ENCODE data around the gene MEG3. TPM values are rescaled to one million over a fixed set of nuclear protein-coding genes. Genes with fewer than 3 reads are reported as not detected.

Gene MEG3
- total and polyA plus RNA-seq, 9 of the 15 experiments (the other 6 are each of a cell fraction or from before 2014, with no cell fraction given), result 0.10 to 5.3 (median 1.0) TPM; not detected in 1

DNA sequence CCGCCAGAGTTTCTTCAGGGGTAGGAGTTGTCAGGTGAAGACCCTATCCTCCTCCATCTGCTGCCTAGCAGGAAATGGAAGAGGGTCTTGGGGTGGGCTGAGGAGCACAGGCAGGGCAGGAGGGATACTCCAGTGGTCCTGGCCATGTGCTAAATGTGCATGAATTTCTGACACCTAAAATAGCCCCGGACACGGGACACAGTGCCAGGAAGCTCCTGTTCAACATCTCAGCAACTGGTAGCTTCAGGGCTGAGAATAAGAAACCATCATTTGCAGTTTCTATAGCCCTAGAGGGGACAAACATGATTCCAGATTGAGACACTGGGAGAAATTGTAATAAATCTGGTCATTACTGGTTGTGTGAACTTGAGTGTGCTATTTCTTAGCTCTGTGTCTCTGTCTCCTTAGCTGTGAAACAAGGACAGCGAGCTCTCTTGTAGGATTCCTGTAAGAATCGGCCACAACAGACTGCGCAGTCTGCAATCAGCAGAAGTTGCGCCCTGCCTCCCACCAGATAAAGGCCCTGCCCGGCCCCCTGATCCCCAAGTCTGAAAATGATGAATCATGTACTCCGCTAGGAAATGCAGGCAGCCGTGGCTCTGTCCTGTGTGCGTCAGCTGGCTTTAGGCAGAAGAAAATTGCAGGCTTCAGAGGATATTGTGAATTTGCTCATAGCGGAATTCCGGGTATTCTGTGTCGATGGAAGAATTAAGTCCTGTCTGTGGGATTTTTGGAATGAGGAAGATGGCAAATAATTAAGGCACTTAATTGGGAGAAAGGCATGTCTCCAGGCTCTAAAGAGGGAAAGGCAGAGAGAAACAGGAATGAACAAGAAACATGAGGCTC is 35.2 kb upstream of the MEG3 start (continued):
- TF ChIP-seq, protein P1, sequence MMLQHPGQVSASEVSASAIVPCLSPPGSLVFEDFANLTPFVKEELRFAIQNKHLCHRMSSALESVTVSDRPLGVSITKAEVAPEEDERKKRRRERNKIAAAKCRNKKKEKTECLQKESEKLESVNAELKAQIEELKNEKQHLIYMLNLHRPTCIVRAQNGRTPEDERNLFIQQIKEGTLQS (IDR thresholded peaks at IDR 0.05), result peak; percentile 59; the same call in 1 of the 2 replicates
- TF ChIP-seq, protein P1 (CRISPR knock-in tag; conservative IDR thresholded peaks at IDR 0.05), result no peak

DNA sequence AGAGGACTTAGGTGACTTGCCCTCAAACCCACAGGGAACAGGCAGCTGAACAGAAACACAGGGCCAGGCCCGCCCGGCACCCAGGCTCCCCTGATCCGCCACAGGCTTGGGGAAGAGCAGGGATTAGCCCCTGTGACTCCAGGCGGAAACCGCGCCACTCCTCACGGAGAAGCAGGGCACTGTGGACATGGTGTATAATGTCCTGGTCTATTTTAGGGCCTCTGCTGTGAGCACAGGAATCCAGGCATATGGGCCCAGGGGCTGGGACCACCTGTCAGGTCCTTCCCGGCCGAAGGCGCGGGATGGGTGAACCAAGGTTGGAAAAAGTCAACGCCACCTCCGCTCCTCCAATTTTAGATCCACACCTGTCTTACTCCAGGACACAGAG is 34.6 kb upstream of the MEG3 start:
- ChIA-PET POLR2A (interaction anchor here (0.9 kb wide), 2 partner anchors 11 to 29 kb away, joined by 3 read pairs; no protein-coding TSS in a partner anchor), CTCF (ENCODE audit: low intra/inter-chr PET ratio) (no interaction called here)
- Histone ChIP-seq H3K27me3 (ENCODE audit: control insufficient read depth in 2 of 2, insufficient read depth in 2 of 2, low read length in 2 of 2) (no peaks in the 10 kb centered on the region), H2AFZ (ENCODE audit: low read depth, low read length) (peak overlapping the region; percentile 77), H3K79me2 (ENCODE audit: control insufficient read depth, insufficient read depth, low read length) (no peaks in the 10 kb centered on the region), H3K36me3 (ENCODE audit: control insufficient read depth, insufficient read depth, low read length) (no peaks in the 10 kb centered on the region), H3K4me1 (replicated peaks in 1 of 2; ENCODE audit: control insufficient read depth in 2 of 2, insufficient read depth in 2 of 2, low read length in 2 of 2) (peaks cover 39 to 46% of the 10 kb centered on the region in 2 experiments), H3K9ac (ENCODE audit: insufficient read depth in 1 of 2, low read depth in 2 of 2, low read length in 2 of 2) (peak overlapping the region; percentile 78 to 82), H3K9me3 (replicated peaks; ENCODE audit: control insufficient read depth, insufficient read depth, low read depth, low read length) (no peaks in the 10 kb centered on the region), H3K9me1 (ENCODE audit: control insufficient read depth, insufficient read depth, low read length) (no peaks in the 10 kb centered on the region), H3K27ac (ENCODE audit: extremely low read depth, low read depth, low read length) (peak overlapping the region; percentile 87), H4K20me1 (replicated peaks; ENCODE audit: control insufficient read depth, insufficient read depth, low read length) (no peaks in the 10 kb centered on the region), H3K4me2 (ENCODE audit: insufficient read depth, low read length) (peak overlapping the region; percentile 58), H3K4me3 (no peak overlapping the region)
- 0 out of 2 replicates have a peak, but pooled peaks have one; percentile 13 for TF ChIP-seq ZNF584 (CRISPR knock-in tag; IDR thresholded peaks at IDR 0.05; ENCODE audit: low read depth)
- TF ChIP-seq, protein P2, sequence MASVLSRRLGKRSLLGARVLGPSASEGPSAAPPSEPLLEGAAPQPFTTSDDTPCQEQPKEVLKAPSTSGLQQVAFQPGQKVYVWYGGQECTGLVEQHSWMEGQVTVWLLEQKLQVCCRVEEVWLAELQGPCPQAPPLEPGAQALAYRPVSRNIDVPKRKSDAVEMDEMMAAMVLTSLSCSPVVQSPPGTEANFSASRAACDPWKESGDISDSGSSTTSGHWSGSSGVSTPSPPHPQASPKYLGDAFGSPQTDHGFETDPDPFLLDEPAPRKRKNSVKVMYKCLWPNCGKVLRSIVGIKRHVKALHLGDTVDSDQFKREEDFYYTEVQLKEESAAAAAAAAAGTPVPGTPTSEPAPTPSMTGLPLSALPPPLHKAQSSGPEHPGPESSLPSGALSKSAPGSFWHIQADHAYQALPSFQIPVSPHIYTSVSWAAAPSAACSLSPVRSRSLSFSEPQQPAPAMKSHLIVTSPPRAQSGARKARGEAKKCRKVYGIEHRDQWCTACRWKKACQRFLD (CRISPR knock-in tag; IDR thresholded peaks at IDR 0.05), result peak; percentile 59; the same call in 1 of the 2 replicates
- TF ChIP-seq MYC (IDR thresholded peaks at IDR 0.05; ENCODE audit: low read depth, low read length), result no peak
- TF ChIP-seq MYC (CRISPR knock-in tag; IDR thresholded peaks at IDR 0.05; ENCODE audit: borderline replicate concordance, low read depth), result no peak
- TF ChIP-seq RBFOX2 (IDR thresholded peaks at IDR 0.05; ENCODE audit: low read depth, low read length), result peak; percentile 49
- peak; percentile 38; the same call in 1 of the 2 replicates for TF ChIP-seq NFRKB (IDR thresholded peaks at IDR 0.05; ENCODE audit: low read depth)
- no peak for TF ChIP-seq SMC3 (conservative IDR thresholded peaks at IDR 0.05; ENCODE audit: insufficient read depth, low read depth, low read length)
- TF ChIP-seq POLR2G (IDR thresholded peaks at IDR 0.05; ENCODE audit: low read depth, low read length), result 0 out of 2 replicates have a peak, but pooled peaks have one; percentile 38
- TF ChIP-seq, protein P3, sequence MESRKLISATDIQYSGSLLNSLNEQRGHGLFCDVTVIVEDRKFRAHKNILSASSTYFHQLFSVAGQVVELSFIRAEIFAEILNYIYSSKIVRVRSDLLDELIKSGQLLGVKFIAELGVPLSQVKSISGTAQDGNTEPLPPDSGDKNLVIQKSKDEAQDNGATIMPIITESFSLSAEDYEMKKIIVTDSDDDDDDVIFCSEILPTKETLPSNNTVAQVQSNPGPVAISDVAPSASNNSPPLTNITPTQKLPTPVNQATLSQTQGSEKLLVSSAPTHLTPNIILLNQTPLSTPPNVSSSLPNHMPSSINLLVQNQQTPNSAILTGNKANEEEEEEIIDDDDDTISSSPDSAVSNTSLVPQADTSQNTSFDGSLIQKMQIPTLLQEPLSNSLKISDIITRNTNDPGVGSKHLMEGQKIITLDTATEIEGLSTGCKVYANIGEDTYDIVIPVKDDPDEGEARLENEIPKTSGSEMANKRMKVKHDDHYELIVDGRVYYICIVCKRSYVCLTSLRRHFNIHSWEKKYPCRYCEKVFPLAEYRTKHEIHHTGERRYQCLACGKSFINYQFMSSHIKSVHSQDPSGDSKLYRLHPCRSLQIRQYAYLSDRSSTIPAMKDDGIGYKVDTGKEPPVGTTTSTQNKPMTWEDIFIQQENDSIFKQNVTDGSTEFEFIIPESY (CRISPR knock-in tag; IDR thresholded peaks at IDR 0.05), result peak; percentile 66
- in situ Hi-C loops (cut with MboI) (no loop called here), intact Hi-C loops (cut with micrococcal nuclease) (no loop called here)
- DNase-seq (ENCODE audit: extremely low read depth in 1 of 4, low spot score in 3 of 4), result peak in 1 of 4 experiments; percentile 20
- no peak for FAIRE-seq
- no TSS peak for BruUV-seq (replicated peaks)
- 79% methylated on average over 13 of the region's 13 CpGs for WGBS (ENCODE audit: insufficient coverage, low coverage, missing lambda C conversion rate)
- no peak for ATAC-seq

Data from K562 (cell line).